H1 (cell line): Measurements from ENCODE around the gene KCNMA1. TPM values are rescaled to one million over a fixed set of nuclear protein-coding genes. Genes with fewer than 3 reads are reported as not detected.

Source experiments
- CTCF ChIA-PET: fragments of 300-600 bp; sonication (Branson Sonifier 250); formaldehyde crosslinking; loops from one replicate; lab custom pipeline; 2021; ENCODE audit not compliant: partially characterized antibody; lab: Charles Lee
- POLR2A ChIA-PET: fragments of 300-600 bp; sonication (Branson Sonifier 250); formaldehyde crosslinking; loops from one replicate; lab custom pipeline; 2021; ENCODE audit warnings: inconsistent platforms; ENCODE audit not compliant: partially characterized antibody; lab: Charles Lee
- DNase-seq, 2 experiments: peaks; one replicate each; pipeline versions ENCODE4 v3.0.0 to v3.0.0-alpha.2; 2010 to 2022; ENCODE audit warnings: low spot score in 2 of 2, low read depth in 1 of 2, mixed read lengths in 1 of 2
- FAIRE-seq: peaks from 2 replicates; lab custom pipeline; 2011; peaks lifted over from hg19 to GRCh38; lab: Jason Lieb, UNC
- H2AFZ ChIP-seq: 2 replicates; pipeline ENCODE4 v1.8.1; 2012; ENCODE audit warnings: low read length, inconsistent platforms
- H2AK5ac ChIP-seq: 2 replicates; pipeline ENCODE4 v1.6.1; 2013; ENCODE audit warnings: low read depth, low read length
- H2BK120ac ChIP-seq: replicated peaks from 2 replicates; pipeline ENCODE3; 2013; ENCODE audit warnings: low read depth, low read length, inconsistent platforms
- H2BK12ac ChIP-seq: 2 replicates; pipeline ENCODE4 v1.6.1; 2013; ENCODE audit warnings: low read depth, low read length
- H2BK15ac ChIP-seq: 2 replicates; pipeline ENCODE4 v1.6.1; 2013; ENCODE audit warnings: low read length
- H2BK20ac ChIP-seq: 2 replicates; pipeline ENCODE4 v1.6.1; 2013; ENCODE audit warnings: low read length
- H2BK5ac ChIP-seq: 2 replicates; pipeline ENCODE4 v1.6.1; 2013; ENCODE audit warnings: low read depth, low read length
- H3K14ac ChIP-seq: 2 replicates; pipeline ENCODE4 v1.6.1; 2013; ENCODE audit warnings: inconsistent platforms; ENCODE audit not compliant: insufficient read length
- H3K18ac ChIP-seq: 2 replicates; pipeline ENCODE4 v1.6.1; 2013; ENCODE audit warnings: low read length; ENCODE audit errors: extremely low read depth
- H3K23ac ChIP-seq: 2 replicates; pipeline ENCODE4 v1.6.1; 2013; ENCODE audit warnings: inconsistent platforms; ENCODE audit not compliant: insufficient read length
- H3K23me2 ChIP-seq: 2 replicates; pipeline ENCODE4 v1.6.1; 2013; ENCODE audit warnings: low read depth, low read length
- H3K27ac ChIP-seq: 2 replicates; pipeline ENCODE4 v1.6.1; 2011; ENCODE audit warnings: low read depth, low read length, inconsistent platforms
- H3K27me3 ChIP-seq, 4 experiments: replicated peaks in 1 of 4; 1 replicate in 1 of 4; 2 replicates in 3 of 4; pipeline versions ENCODE4 v1.6.1 to v1.8.1; 2011 to 2013; ENCODE audit warnings: low read length in 3 of 4, mild to moderate bottlenecking in 3 of 4, inconsistent platforms in 2 of 4, mixed read lengths in 2 of 4, moderate library complexity in 1 of 4; ENCODE audit not compliant: control insufficient read depth in 3 of 4, insufficient read depth in 3 of 4; ENCODE audit errors: extremely low read depth in 1 of 4
- H3K36me3 ChIP-seq, 4 experiments: 2 replicates each; pipeline versions ENCODE4 v1.6.1 to v1.8.1; 2011 to 2013; ENCODE audit warnings: mild to moderate bottlenecking in 4 of 4, low read length in 3 of 4, moderate library complexity in 2 of 4, control low read depth in 1 of 4, inconsistent platforms in 1 of 4; ENCODE audit not compliant: insufficient read depth in 4 of 4, control insufficient read depth in 2 of 4
- H3K4ac ChIP-seq: replicated peaks from 2 replicates; pipeline ENCODE3; 2013; ENCODE audit warnings: low read length, low read depth, mixed read lengths, inconsistent platforms; ENCODE audit not compliant: insufficient read length
- H3K4me1 ChIP-seq, 4 experiments: replicated peaks in 1 of 4; 1 replicate in 1 of 4; 2 replicates in 3 of 4; pipeline versions ENCODE4 v1.6.1 to v1.8.1; 2011 to 2013; ENCODE audit warnings: low read length in 3 of 4, inconsistent platforms in 2 of 4, mixed read lengths in 1 of 4; ENCODE audit not compliant: insufficient read depth in 4 of 4, control insufficient read depth in 3 of 4
- H3K4me2 ChIP-seq, 2 experiments: 2 replicates each; pipeline versions ENCODE4 v1.6.1 to v1.8.1; 2011 to 2013; ENCODE audit warnings: low read depth in 2 of 2, low read length in 2 of 2, control low read depth in 1 of 2, inconsistent platforms in 1 of 2, mild to moderate bottlenecking in 1 of 2; ENCODE audit not compliant: insufficient read depth in 1 of 2
- H3K4me3 ChIP-seq, 4 experiments: fragments of 200-600, 300-600 bp in 1 of 4; sonication (generic), shearing (Covaris generic), sonication (Bioruptor Twin) in 1 of 4; 2 replicates each; pipeline versions ENCODE4 v1.5.1 to v1.8.1; 2011 to 2016; ENCODE audit warnings: low read length in 4 of 4, low read depth in 3 of 4, control low read depth in 2 of 4, inconsistent platforms in 2 of 4, mild to moderate bottlenecking in 2 of 4, mixed read lengths in 1 of 4, moderate library complexity in 1 of 4; ENCODE audit not compliant: insufficient read depth in 2 of 4; ENCODE audit errors: extremely low read depth in 1 of 4
- H3K56ac ChIP-seq: replicated peaks from 2 replicates; pipeline ENCODE3; 2013; ENCODE audit warnings: low read depth, mild to moderate bottlenecking, mixed read lengths, low read length, inconsistent platforms; ENCODE audit not compliant: insufficient read length
- H3K79me1 ChIP-seq: 2 replicates; pipeline ENCODE4 v1.6.1; 2013; ENCODE audit warnings: low read depth, low read length, control low read depth
- H3K79me2 ChIP-seq, 2 experiments: 2 replicates each; pipeline versions ENCODE4 v1.6.1 to v1.8.1; 2012 to 2013; ENCODE audit warnings: low read length in 2 of 2, mild to moderate bottlenecking in 2 of 2, inconsistent platforms in 1 of 2; ENCODE audit not compliant: insufficient read depth in 2 of 2, control insufficient read depth in 1 of 2
- H3K9ac ChIP-seq, 4 experiments: replicated peaks in 1 of 4; 1 replicate in 1 of 4; 2 replicates in 3 of 4; pipeline versions ENCODE4 v1.6.1 to v1.8.1; 2011 to 2013; ENCODE audit warnings: low read depth in 3 of 4, low read length in 3 of 4, control low read depth in 2 of 4, mild to moderate bottlenecking in 2 of 4, moderate library complexity in 2 of 4, inconsistent platforms in 1 of 4; ENCODE audit errors: extremely low read depth in 1 of 4
- H3K9me3 ChIP-seq, 2 experiments: 2 replicates each; pipeline versions ENCODE4 v1.6.1 to v1.8.1; 2012 to 2013; ENCODE audit warnings: mild to moderate bottlenecking in 2 of 2, moderate library complexity in 2 of 2, control low read depth in 1 of 2, inconsistent platforms in 1 of 2, low read depth in 1 of 2, low read length in 1 of 2, mixed read lengths in 1 of 2; ENCODE audit not compliant: insufficient read depth in 2 of 2
- H4K20me1 ChIP-seq, 2 experiments: replicated peaks in 1 of 2; 2 replicates each; pipeline versions ENCODE3 to v1.8.1; 2011 to 2013; ENCODE audit warnings: inconsistent platforms in 2 of 2, low read length in 2 of 2, mild to moderate bottlenecking in 1 of 2; ENCODE audit not compliant: insufficient read depth in 2 of 2, control insufficient read depth in 1 of 2
- H4K5ac ChIP-seq: 2 replicates; pipeline ENCODE4 v1.6.1; 2013; ENCODE audit warnings: low read length, low read depth, mixed read lengths, inconsistent platforms; ENCODE audit not compliant: insufficient read length
- H4K8ac ChIP-seq: 2 replicates; pipeline ENCODE4 v1.8.0; 2013; ENCODE audit warnings: mild to moderate bottlenecking, moderate library complexity, low read length, inconsistent platforms; ENCODE audit not compliant: insufficient read depth; ENCODE audit errors: extremely low read depth
- H4K91ac ChIP-seq: replicated peaks from 2 replicates; pipeline ENCODE3; 2013; ENCODE audit warnings: low read length, mixed read lengths, inconsistent platforms; ENCODE audit not compliant: insufficient read length
- ASH2L ChIP-seq: fragments of 200-600, 300-600 bp; sonication (generic); IDR thresholded peaks from one replicate; pipeline ENCODE4 v1.7.1; 2017; ENCODE audit warnings: low read length
- BRCA1 ChIP-seq: IDR thresholded peaks from 2 replicates; pipeline ENCODE4 v1.6.1; 2012; ENCODE audit warnings: low read depth, low read length, improper control_type of control experiment
- CTBP2 ChIP-seq: IDR thresholded peaks from 2 replicates; pipeline ENCODE4 v1.7.0; 2011; ENCODE audit warnings: borderline replicate concordance, mild to moderate bottlenecking, moderate library complexity, mixed read lengths, low read length; ENCODE audit not compliant: insufficient read depth, insufficient read length
- EP300 ChIP-seq, 2 experiments: IDR thresholded peaks; 1 replicate in 1 of 2; 2 replicates in 1 of 2; pipeline ENCODE4 v1.6.1; 2011 to 2012; ENCODE audit warnings: low read depth in 2 of 2, low read length in 2 of 2, mild to moderate bottlenecking in 2 of 2, borderline replicate concordance in 1 of 2, inconsistent platforms in 1 of 2, moderate library complexity in 1 of 2
- HDAC6 ChIP-seq: IDR thresholded peaks from one replicate; pipeline ENCODE4 v1.7.1; 2012; ENCODE audit warnings: low read depth, mild to moderate bottlenecking, inconsistent platforms, low read length, moderate library complexity
- JUND ChIP-seq: IDR thresholded peaks from 2 replicates; pipeline ENCODE4 v1.6.1; 2011; ENCODE audit warnings: mild to moderate bottlenecking, improper control_type of control experiment, low read length
- NRF1 ChIP-seq: IDR thresholded peaks from 2 replicates; pipeline ENCODE4 v1.6.1; 2011; ENCODE audit warnings: mild to moderate bottlenecking, low read depth, low read length, improper control_type of control experiment
- POLR2A ChIP-seq, 2 experiments: IDR thresholded peaks; 1 replicate in 1 of 2; 2 replicates in 1 of 2; pipeline ENCODE4 v1.6.1; 2011; ENCODE audit warnings: low read depth in 2 of 2, low read length in 2 of 2, mild to moderate bottlenecking in 2 of 2; ENCODE audit errors: control extremely low read depth in 1 of 2
- POU5F1 ChIP-seq: IDR thresholded peaks from 2 replicates; pipeline ENCODE4 v1.6.1; 2011; ENCODE audit warnings: low read depth, mild to moderate bottlenecking, low read length, moderate library complexity
- RFX5 ChIP-seq: IDR thresholded peaks from 2 replicates; pipeline ENCODE4 v1.6.1; 2011; ENCODE audit warnings: low read depth, low read length, improper control_type of control experiment, borderline replicate concordance
- SUZ12 ChIP-seq: fragments of 200-600 bp; sonication (generic); IDR thresholded peaks from 2 replicates; pipeline ENCODE4 v1.6.1; 2012; ENCODE audit warnings: mild to moderate bottlenecking, inconsistent platforms, low read length, moderate library complexity, mixed read lengths
- TCF12 ChIP-seq: IDR thresholded peaks from 2 replicates; pipeline ENCODE4 v1.6.1; 2011; ENCODE audit warnings: low read depth, mild to moderate bottlenecking, low read length
- WGBS, 2 experiments: shearing (Covaris generic) in 1 of 2; methylation state at CpG; one replicate each; pipeline versions ENCODE4 v1.1.6 to v1.1.7; 2013 to 2015; ENCODE audit warnings: low lambda C conversion rate in 2 of 2, mixed read lengths in 2 of 2, inconsistent platforms in 1 of 2, low coverage in 1 of 2, missing lambda C conversion rate in 1 of 2; ENCODE audit not compliant: insufficient replicate concordance in 2 of 2, insufficient coverage in 1 of 2, insufficient read length in 1 of 2; ENCODE audit errors: extremely low coverage in 1 of 2, missing lambda C conversion rate in 1 of 2; 5-methylcytosine and 5-hydroxymethylcytosine counted together
- polyA plus RNA-seq, 7 experiments: library from polyadenylated mRNA; depleted of rRNA in 3 of 7; stranded (reverse) in 5 of 7; unstranded in 2 of 7; fragments of >200 nt in 5 of 7; fragments of 200-250 nt in 2 of 7; gene quantifications; 1 replicate in 5 of 7; 2 replicates in 1 of 7; 4 replicates in 1 of 7; pipeline versions ENCODE4 v1.2.1 to v1.2.3, GENCODE V29; 2011 to 2013; ENCODE audit warnings: missing spikeins in 2 of 7, mixed read lengths in 2 of 7
- total RNA-seq: library from RNA; stranded (reverse); fragmentation: NEBNext Ultra II Directional; extraction: Animal tissue kit (Norgen Biotek cat#: 25700); gene quantifications from 2 replicates; pipeline ENCODE4 v1.2.1, GENCODE V29; 2021

KCNMA1 gene
- total and polyA plus RNA-seq, 2 of the 8 experiments (the other 6 are each of a cell fraction or from before 2014, with no cell fraction given) = 10.2 to 11.1 TPM

DNA sequence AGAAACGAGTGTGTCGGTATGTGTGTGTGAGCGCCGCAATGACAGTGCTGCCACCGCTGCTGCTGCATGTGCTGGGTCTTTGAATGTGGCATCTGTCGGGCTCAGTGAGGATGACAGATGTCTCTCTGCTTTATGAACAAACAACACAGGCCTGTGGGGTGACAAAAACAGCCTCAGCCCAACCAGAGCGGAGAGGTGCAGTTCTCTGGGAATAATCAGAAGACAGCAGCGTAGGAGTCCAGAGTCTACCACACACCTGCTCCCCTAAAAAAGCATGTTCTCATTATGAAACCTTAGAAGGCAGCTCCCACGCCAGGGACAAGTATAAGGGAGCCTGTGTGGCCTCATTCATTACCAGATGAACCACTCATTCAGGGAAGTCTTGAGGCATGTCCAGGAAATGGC is 278.3 kb downstream of the KCNMA1 start:
- Histone ChIP-seq H4K91ac (no peak overlapping the region), H3K4me1 (peaks cover 0 to 2% (median 0%) of the 10 kb centered on the region in 4 experiments; a peak in 2 of 7 replicates), H2BK120ac (no peak overlapping the region), H2BK20ac (no peak overlapping the region), H3K27me3 (no peaks in the 10 kb centered on the region), H2AK5ac (no peak overlapping the region), H3K4me2 (no peak overlapping the region), H3K23ac (no peak overlapping the region), H3K9me3 (no peaks in the 10 kb centered on the region; a peak in 1 of 4 replicates), H3K27ac (no peak overlapping the region), H3K9ac (no peak overlapping the region), H3K79me2 (no peaks in the 10 kb centered on the region), H3K4ac (no peak overlapping the region), H2BK12ac (no peak overlapping the region), H3K36me3 (no peaks in the 10 kb centered on the region), H3K23me2 (no peaks in the 10 kb centered on the region), H3K4me3 (no peak overlapping the region), H2AFZ (no peak overlapping the region), H4K20me1 (no peaks in the 10 kb centered on the region), H3K79me1 (no peaks in the 10 kb centered on the region), H3K14ac (no peak overlapping the region), H2BK5ac (no peak overlapping the region), H3K18ac (no peak overlapping the region), H4K8ac (no peak overlapping the region), H4K5ac (no peak overlapping the region), H2BK15ac (no peak overlapping the region), H3K56ac (no peak overlapping the region)
- no peak for FAIRE-seq
- DNase-seq = no peak
- WGBS, 2 experiments = 96% methylated on average over 9 of the region's 9 CpGs; no CpG with 5 or more reads in 1 of the 2 experiments
- ChIA-PET CTCF (interaction anchor here (0.9 to 1.5 kb wide), 3 partner anchors 10 to 108 kb away, joined by 3 to 4 read pairs (median 3); no protein-coding TSS in a partner anchor), POLR2A (no interaction called here)
- no peak for TF ChIP-seq RFX5
- no peak for TF ChIP-seq JUND
- TF ChIP-seq TCF12 = no peak
- no peak for TF ChIP-seq BRCA1
- no peak for TF ChIP-seq POU5F1
- TF ChIP-seq EP300 (IDR thresholded peaks at IDR 0.05; ENCODE audit: borderline replicate concordance in 1 of 2, low read depth in 2 of 2, low read length in 2 of 2) = no peak
- no peak for TF ChIP-seq POLR2A (IDR thresholded peaks at IDR 0.05; ENCODE audit: control extremely low read depth in 1 of 2, low read depth in 2 of 2, low read length in 2 of 2)
- TF ChIP-seq SUZ12 = no peak
- no peak for TF ChIP-seq NRF1
- TF ChIP-seq HDAC6 = no peak
- no peak for TF ChIP-seq ASH2L
- TF ChIP-seq CTBP2 = no peak
